HG03135 (cell line): ENCODE data around the gene SCN2A.
"Not testable (repeated sequence)": the region's sequence is repeated elsewhere in the genome, so short reads cannot be mapped to it uniquely, and the experiment has no call there.

Experiments
- ATAC-seq: cut with Tn5 transposase; IDR thresholded peaks from one replicate; pipeline ENCODE4 v1.9.1; 2021; ENCODE audit warnings: mild to moderate bottlenecking, moderate library complexity; ENCODE audit not compliant: unreplicated experiment

Gene SCN2A

DNA sequence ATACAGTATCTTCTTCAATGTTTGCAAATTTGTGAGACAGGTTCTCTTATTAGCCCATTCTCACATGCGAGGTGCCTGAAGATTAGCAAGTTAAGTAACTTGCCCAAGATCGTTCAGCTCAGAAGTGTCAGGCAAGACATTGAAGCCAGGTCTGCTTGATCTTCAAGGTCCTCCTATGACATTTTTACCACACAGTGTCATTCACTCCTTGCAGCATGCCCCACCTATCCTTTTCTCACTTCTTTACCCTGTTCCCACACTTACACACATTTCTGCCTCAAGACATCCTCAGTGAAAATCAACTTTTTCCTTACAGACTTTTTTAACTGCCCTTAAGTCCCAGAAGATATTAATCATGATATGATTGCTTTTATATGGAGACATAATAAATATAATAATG is 73.8 kb downstream of the SCN2A start:
- no peak for ATAC-seq

- ATAC-seq: no peak
Measured at GRCh38 chr2:165313509-165313908, 74.3 kb downstream of the SCN2A start.

GRCh38 chr2:165328272-165328671 is 89.1 kb downstream of the SCN2A start:
- ATAC-seq: no peak

GRCh38 chr2:165344276-165344675 is 105.1 kb downstream of the SCN2A start:
- ATAC-seq: not testable (repeated sequence)

DNA sequence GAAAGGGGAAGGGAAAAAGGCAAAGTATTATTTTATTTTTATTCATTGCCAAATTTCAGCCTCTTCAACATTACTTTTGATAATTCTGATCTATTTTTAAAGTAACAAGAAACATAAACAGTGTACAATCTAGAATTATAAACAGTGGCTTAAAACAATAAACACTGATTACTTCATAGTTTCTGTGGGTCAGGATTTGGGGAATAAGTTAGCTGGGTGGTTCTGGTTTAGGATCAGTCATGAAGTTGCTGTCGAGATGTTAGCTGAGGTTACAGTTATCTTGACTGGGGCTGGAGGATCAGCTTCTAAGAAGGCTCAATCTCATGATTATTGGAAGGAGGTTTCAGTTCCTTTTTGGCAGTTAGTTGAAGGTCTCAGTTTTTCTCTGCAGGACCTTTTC is 109.2 kb downstream of the SCN2A start:
- ATAC-seq: no peak

DNA sequence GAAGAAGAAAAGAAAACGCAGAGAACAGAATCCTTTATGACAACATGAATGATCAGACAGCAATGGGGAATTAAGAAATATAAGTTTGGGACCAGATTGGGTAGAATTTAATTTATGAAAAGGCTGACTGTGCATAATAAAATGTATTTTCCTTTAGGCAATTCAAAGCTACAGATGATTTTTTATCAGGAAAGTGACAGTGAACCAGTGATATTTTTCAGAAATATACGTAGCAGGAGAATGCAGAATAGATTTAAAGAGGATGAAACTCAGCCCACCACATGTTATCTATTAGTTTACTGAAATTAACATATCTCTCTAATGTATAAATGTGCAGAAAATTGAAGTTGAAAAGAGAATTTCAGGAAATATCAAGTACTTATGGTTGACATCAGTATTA is 110.0 kb downstream of the SCN2A start:
- no peak for ATAC-seq

- no peak for ATAC-seq
Measured at GRCh38 chr2:165357758-165358157, 118.5 kb downstream of the SCN2A start.

DNA sequence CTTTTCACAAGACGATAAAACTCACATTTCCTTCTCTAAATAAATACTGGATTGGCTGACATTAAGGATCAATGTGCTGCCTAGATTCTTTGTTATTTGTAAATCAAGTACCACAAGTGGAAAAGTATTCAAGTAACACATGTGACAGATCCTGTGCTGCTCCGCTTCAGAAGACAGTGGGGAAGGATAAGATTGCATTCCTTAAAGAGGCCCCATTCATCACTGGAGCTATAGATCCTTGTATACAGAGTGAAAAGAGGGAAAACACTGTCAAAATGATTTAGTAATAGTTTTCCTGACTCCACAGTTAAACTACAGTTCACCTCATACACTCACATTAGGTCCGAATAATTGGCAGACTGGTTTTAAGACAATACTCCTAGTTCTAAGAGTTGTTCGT is 122.3 kb downstream of the SCN2A start:
- no peak for ATAC-seq

DNA sequence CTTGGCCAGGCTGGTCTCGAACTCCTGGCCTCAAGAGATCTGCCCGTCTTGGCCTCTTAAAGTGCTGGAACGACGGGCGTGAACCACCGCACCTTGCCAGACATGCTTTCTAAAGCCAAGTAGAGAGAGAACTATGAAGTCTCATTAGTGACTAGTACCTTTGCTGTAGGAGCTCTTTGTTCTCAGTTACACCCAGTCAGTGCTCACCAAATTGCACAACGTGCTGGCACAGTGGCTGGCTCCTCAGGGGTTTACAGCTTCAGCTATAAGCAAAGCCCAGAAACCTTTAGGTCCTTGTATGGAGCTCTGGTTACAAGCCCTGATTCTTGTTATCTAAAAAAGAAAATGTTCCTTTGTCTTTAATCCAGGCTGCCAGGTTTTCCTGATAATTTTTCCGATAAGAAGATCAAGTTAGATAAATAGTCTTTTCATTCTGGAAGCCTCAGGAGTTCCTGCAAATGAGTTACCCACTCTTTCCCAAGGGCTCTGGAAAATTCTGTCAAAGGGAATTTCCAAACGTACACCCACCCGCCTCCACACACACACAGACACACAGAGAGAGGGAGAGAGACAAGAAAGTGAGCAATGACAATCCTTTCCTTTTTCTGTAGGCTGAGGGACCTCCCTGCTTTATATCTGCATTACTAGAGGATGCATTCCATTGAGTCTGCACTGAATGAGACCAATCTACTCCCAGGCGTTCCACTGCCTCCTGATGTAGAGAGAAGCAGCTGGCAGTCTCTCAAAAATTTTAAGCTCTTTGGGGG is 130.1 kb downstream of the SCN2A start:
- ATAC-seq: no peak

GRCh38 chr2:165369898-165370296 is 130.7 kb downstream of the SCN2A start:
- no peak for ATAC-seq

- no peak for ATAC-seq
Measured at GRCh38 chr2:165371356-165371755, 132.1 kb downstream of the SCN2A start.

- ATAC-seq: no peak
Measured at GRCh38 chr2:165373278-165374010, 134.2 kb downstream of the SCN2A start.

DNA sequence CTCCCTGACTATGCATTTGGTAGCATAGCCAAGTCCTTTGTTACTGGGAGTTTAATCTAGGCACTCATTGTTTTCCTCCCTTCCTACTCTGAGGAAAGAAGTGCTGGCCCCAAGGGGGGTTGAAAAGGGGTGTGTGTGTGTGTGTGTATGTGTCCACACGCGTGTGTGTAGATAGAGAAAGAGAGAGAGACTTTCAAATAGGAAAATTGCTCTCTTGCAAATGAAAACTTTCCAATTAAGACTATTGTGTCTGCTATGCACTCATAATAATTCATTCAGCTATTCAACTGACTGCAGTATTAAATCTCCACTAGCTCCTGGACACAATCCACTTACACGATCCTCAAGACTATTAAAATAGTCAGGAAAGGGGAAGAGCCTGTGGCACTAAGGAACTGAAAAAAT is 137.4 kb downstream of the SCN2A start:
- ATAC-seq: no peak

DNA sequence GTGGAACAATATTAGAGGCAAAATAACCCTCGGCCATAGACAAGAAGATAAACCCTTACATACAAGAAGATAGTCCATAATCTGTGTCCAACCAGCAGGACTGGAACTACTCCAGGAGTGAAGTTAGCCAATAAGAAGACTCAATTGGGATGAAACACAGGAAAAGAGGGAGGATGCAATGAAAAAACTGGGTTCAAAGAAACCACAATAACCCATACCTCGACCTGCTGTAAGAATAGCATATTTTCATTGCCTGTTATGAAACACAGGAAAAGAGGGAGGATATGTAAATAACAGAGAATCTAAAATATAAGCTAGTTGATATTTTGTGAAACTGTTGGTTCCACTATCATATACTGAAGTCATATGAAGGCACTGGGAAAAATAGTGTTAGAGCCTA is 143.1 kb downstream of the SCN2A start:
- no peak for ATAC-seq

GRCh38 chr2:165390875-165391274 is 151.7 kb downstream of the SCN2A start:
- ATAC-seq: no peak

DNA sequence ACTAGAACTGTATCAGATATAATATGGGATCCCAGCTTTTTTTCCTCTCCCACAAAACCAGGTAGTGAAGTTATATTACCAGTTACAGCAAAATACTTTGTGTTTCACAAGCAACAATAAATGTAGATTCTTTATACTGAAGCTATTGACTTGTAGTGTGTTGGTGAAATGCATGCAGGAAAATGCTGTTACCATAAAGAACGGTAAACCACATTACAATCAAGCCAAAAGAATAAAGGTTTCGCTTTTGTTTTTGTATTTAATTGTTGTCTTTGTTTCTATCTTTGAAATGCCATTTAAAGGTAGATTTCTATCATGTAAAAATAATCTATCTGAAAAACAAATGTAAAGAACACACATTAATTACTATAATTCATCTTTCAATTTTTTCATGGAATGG is 152.6 kb downstream of the SCN2A start:
- no peak for ATAC-seq

DNA sequence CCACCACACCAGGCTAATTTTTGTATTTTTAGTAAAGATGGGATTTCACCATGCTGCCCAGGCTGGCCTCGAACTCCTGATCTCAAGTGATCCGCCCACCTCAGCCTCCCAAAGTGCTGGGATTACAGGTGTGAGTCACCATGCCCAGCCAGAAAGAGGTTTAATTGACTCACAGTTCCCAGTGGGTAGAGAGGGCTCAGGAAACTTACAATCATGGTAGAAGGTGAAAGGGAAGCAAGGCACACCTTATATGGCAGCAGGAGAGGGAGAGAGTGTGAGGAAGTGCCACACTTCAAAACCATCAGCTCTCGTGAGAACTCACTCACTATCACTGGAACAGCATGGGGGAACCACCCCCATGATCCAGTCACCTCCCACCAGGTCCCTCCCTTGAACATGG is 159.4 kb downstream of the SCN2A start:
- not testable (repeated sequence) for ATAC-seq

- ATAC-seq: no peak
Measured at GRCh38 chr2:165401285-165401852, 162.2 kb downstream of the SCN2A start.

GRCh38 chr2:165402162-165402561 is 162.9 kb downstream of the SCN2A start:
- ATAC-seq: no peak

GRCh38 chr2:165406173-165406572 is 167.0 kb downstream of the SCN2A start:
- no peak for ATAC-seq

DNA sequence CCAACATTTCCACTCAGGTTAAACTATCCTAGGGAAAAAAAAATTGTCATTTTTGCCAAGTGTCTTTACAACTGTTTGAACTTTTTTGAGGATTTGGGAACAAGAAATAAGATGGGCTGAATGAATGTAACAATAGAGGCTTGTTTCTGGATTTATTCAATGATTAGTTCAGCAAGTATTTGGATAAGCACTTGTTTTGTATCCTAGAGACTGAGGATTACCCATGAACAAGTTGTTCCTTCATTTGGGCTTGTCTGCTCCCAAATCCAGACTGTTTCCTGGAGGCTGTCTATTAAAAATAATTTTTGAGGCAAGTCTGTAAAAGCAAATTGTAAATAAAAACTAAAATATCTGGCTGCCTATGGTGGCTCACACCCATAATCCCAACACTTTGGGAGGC is 168.3 kb downstream of the SCN2A start:
- no peak for ATAC-seq

GRCh38 chr2:165408186-165408585 is 169.0 kb downstream of the SCN2A start:
- ATAC-seq: no peak
